HepG2 (cell line): Measurements from ENCODE around the gene ADAMTS13. TPM values are rescaled to one million over a fixed set of nuclear protein-coding genes. Genes with fewer than 3 reads are reported as not detected.

Experiments
- AHDC1 ChIP-seq: sonication (generic); formaldehyde crosslinking; IDR thresholded peaks from 2 replicates; pipeline ENCODE4 v1.5.1; 2020; ENCODE audit warnings: mild to moderate bottlenecking, missing genetic modification reagents, borderline replicate concordance
- HIC2 ChIP-seq: sonication (generic); formaldehyde crosslinking; IDR thresholded peaks from 2 replicates; pipeline ENCODE4 v1.9.0; 2022; ENCODE audit warnings: low read depth, missing genetic modification reagents
- HOXA5 ChIP-seq: sonication (generic); formaldehyde crosslinking; IDR thresholded peaks from 2 replicates; pipeline ENCODE4 v1.4.0; 2020; ENCODE audit warnings: missing genetic modification reagents
- HOXA9 ChIP-seq: sonication (generic); formaldehyde crosslinking; IDR thresholded peaks from 2 replicates; pipeline ENCODE4 v1.8.1; 2022; ENCODE audit warnings: missing genetic modification reagents, mild to moderate bottlenecking, moderate library complexity, borderline replicate concordance
- LCORL ChIP-seq, 2 experiments: fragments of 450-650 bp in 1 of 2; sonication (generic) in 1 of 2; formaldehyde crosslinking in 1 of 2; IDR thresholded peaks; 2 replicates each; pipeline versions ENCODE4 v1.5.0 to v1.6.1; 2017 to 2020; ENCODE audit warnings: antibody characterized with exemption in 1 of 2, missing genetic modification reagents in 1 of 2
- MEIS1 ChIP-seq: sonication (generic); formaldehyde crosslinking; IDR thresholded peaks from 2 replicates; pipeline ENCODE4 v1.9.0; 2021; ENCODE audit warnings: mild to moderate bottlenecking, missing genetic modification reagents, moderate library complexity, borderline replicate concordance
- MEIS2 ChIP-seq: sonication (generic); formaldehyde crosslinking; IDR thresholded peaks from 2 replicates; pipeline ENCODE4 v1.9.0; 2021; ENCODE audit warnings: mild to moderate bottlenecking, missing genetic modification reagents
- RBM22 ChIP-seq: fragments of 200-400 bp; formaldehyde crosslinking; optimal IDR thresholded peaks from 2 replicates; pipeline ENCODE3; 2017; ENCODE audit warnings: mild to moderate bottlenecking, low read length, moderate library complexity
- RXRA ChIP-seq: sonication (generic); formaldehyde crosslinking; IDR thresholded peaks from 2 replicates; pipeline ENCODE4 v1.5.1; 2020; ENCODE audit warnings: missing genetic modification reagents
- TBX3 ChIP-seq: fragments of 450-650 bp; IDR thresholded peaks from 2 replicates; pipeline ENCODE4 v1.6.1; 2017; ENCODE audit warnings: antibody characterized with exemption, mild to moderate bottlenecking, inconsistent platforms, borderline replicate concordance
- ZFYVE20 ChIP-seq: sonication (generic); formaldehyde crosslinking; IDR thresholded peaks from 2 replicates; pipeline ENCODE4 v1.8.0; 2023; ENCODE audit warnings: low read depth, mild to moderate bottlenecking, moderate library complexity, missing genetic modification reagents, borderline replicate concordance
- ZIK1 ChIP-seq: sonication (generic); formaldehyde crosslinking; IDR thresholded peaks from 2 replicates; pipeline ENCODE4 v1.5.0; 2020; ENCODE audit warnings: mild to moderate bottlenecking, low read depth, missing genetic modification reagents, borderline replicate concordance
- ZNF180 ChIP-seq: sonication (generic); formaldehyde crosslinking; IDR thresholded peaks from 2 replicates; pipeline ENCODE4 v1.4.0; 2020; ENCODE audit warnings: low read depth, missing genetic modification reagents, borderline replicate concordance
- ZNF20 ChIP-seq: sonication (generic); formaldehyde crosslinking; IDR thresholded peaks from 2 replicates; pipeline ENCODE4 v1.4.0; 2020; ENCODE audit warnings: mild to moderate bottlenecking, moderate library complexity, missing genetic modification reagents
- ZNF224 ChIP-seq: sonication (generic); formaldehyde crosslinking; IDR thresholded peaks from 2 replicates; pipeline ENCODE4 v1.5.0; 2020; ENCODE audit warnings: mild to moderate bottlenecking, missing genetic modification reagents
- ZNF616 ChIP-seq: sonication (generic); formaldehyde crosslinking; IDR thresholded peaks from 2 replicates; pipeline ENCODE4 v1.5.0; 2020; ENCODE audit warnings: low read depth, mild to moderate bottlenecking, missing genetic modification reagents
- ZNF772 ChIP-seq: sonication (generic); formaldehyde crosslinking; IDR thresholded peaks from 2 replicates; pipeline ENCODE4 v1.5.0; 2020; ENCODE audit warnings: mild to moderate bottlenecking, missing genetic modification reagents
- ZNF850 ChIP-seq: sonication (generic); formaldehyde crosslinking; conservative IDR thresholded peaks from 2 replicates; pipeline ENCODE4 v1.9.0; 2021; ENCODE audit warnings: mild to moderate bottlenecking, missing genetic modification reagents
- polyA plus RNA-seq, 8 experiments: library from polyadenylated mRNA; depleted of rRNA in 3 of 8; stranded (reverse) in 7 of 8; unstranded in 1 of 8; fragments of >200 nt; fragmentation: Illumina TruSeq in 4 of 8; extraction: Trizol in 4 of 8; gene quantifications; 2 replicates each; pipeline versions ENCODE4 v1.2.1 to v1.2.3, GENCODE V29; 2011 to 2016; ENCODE audit warnings: low read depth in 4 of 8, missing spikeins in 1 of 8, mixed read lengths in 1 of 8; ENCODE audit not compliant: insufficient read depth in 1 of 8
- total RNA-seq, 5 experiments: library from RNA; depleted of rRNA; stranded (reverse); fragments of >200 nt; fragmentation: Illumina TruSeq; extraction: Trizol; gene quantifications; 2 replicates each; pipeline ENCODE4 v1.2.3, GENCODE V29; 2016; ENCODE audit warnings: low read depth in 1 of 5
- TF ChIP-seq, protein P1 (sequence below): sonication (generic); formaldehyde crosslinking; IDR thresholded peaks from 2 replicates; pipeline ENCODE4 v1.8.1; 2023; ENCODE audit warnings: missing genetic modification reagents, inconsistent platforms, borderline replicate concordance
- TF ChIP-seq, protein P2 (sequence below): sonication (generic); formaldehyde crosslinking; IDR thresholded peaks from 2 replicates; pipeline ENCODE4 v1.8.1; 2023; ENCODE audit warnings: mild to moderate bottlenecking, moderate library complexity, missing genetic modification reagents

The ADAMTS13 gene
- total and polyA plus RNA-seq, 2 of the 13 experiments (the other 11 are each of a cell fraction or from before 2014, with no cell fraction given) = 0.91 to 4.5 TPM

DNA sequence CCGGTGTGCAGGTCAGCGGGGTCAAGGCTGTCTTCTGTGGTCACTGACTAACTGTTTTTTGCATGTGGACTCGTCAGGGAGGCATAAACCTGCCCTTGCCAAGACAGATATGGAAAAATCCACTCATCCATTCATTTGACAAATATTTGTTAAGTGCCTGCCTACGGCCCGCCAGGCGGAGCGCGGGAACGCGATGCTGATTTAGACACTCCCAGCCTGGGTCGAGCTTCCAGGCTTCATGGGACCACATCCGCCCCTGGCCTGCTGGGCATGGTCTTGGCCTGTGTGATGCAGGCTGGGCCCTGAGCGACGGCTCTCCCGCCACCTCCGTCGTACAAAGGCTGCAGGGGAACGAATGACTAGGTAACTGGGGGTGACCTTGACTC, 84.5 kb downstream of the ADAMTS13 start (continued):
- TF ChIP-seq ZNF772 (CRISPR knock-in tag) = peak; percentile 89
- peak; percentile 84 for TF ChIP-seq HIC2 (CRISPR knock-in tag)
- peak; percentile 38; the same call in 1 of the 2 replicates for TF ChIP-seq AHDC1 (CRISPR knock-in tag)
- TF ChIP-seq HOXA5 (CRISPR knock-in tag) = peak; percentile 93
- no peak for TF ChIP-seq LCORL (IDR thresholded peaks at IDR 0.05)
- TF ChIP-seq LCORL (CRISPR knock-in tag; IDR thresholded peaks at IDR 0.05) = peak; percentile 99
- no peak for TF ChIP-seq ZNF850 (CRISPR knock-in tag)
- no peak for TF ChIP-seq RBM22
- TF ChIP-seq MEIS1 = peak; percentile 62; the same call in 1 of the 2 replicates
- peak; percentile 53; the same call in 1 of the 2 replicates for TF ChIP-seq ZIK1 (CRISPR knock-in tag)
- TF ChIP-seq RXRA = peak; percentile 95
- no peak for TF ChIP-seq HOXA9
- TF ChIP-seq ZNF224 (CRISPR knock-in tag) = 0 out of 2 replicates have a peak, but pooled peaks have one; percentile 11
- no peak for TF ChIP-seq TBX3
- TF ChIP-seq ZFYVE20 (CRISPR knock-in tag) = no peak
- TF ChIP-seq, protein P1, sequence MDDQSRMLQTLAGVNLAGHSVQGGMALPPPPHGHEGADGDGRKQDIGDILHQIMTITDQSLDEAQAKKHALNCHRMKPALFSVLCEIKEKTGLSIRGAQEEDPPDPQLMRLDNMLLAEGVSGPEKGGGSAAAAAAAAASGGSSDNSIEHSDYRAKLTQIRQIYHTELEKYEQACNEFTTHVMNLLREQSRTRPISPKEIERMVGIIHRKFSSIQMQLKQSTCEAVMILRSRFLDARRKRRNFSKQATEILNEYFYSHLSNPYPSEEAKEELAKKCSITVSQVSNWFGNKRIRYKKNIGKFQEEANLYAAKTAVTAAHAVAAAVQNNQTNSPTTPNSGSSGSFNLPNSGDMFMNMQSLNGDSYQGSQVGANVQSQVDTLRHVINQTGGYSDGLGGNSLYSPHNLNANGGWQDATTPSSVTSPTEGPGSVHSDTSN (CRISPR knock-in tag) = 0 out of 2 replicates have a peak, but pooled peaks have one; percentile 64
- peak; percentile 70; the same call in 1 of the 2 replicates for TF ChIP-seq ZNF180 (CRISPR knock-in tag)
- TF ChIP-seq ZNF616 (CRISPR knock-in tag) = no peak
- TF ChIP-seq MEIS2 (CRISPR knock-in tag) = peak; percentile 84
- TF ChIP-seq, protein P2, sequence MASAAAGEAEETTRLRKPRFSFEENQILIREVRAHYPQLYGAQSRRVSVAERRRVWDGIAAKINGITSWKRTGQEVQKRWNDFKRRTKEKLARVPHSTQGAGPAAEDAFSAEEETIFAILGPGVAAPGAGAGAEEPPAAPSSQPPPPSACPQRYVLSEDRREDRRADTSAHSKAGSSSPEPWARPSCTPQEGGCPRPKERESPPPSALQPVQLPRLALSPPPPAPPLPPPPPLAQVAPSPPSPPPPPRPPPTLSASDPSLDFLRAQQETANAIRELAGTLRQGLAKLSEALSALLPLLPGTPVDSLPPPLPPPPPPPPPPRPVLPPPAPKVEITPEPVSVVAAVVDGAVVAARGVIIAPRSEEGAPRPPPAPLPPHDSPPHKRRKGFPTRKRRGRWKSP = peak; percentile 54; the same call in 1 of the 2 replicates
- no peak for TF ChIP-seq ZNF20 (CRISPR knock-in tag)
